Ectodermal cell (in vitro differentiated cells): ENCODE measurements around the gene DCC.

ENCODE experiments used
- H3K27ac ChIP-seq: 2 replicates; pipeline ENCODE4 v1.7.0; 2013; ENCODE audit warnings: mild to moderate bottlenecking, low read depth, low read length; ENCODE audit not compliant: insufficient read depth, poor library complexity, severe bottlenecking
- H3K27me3 ChIP-seq: 2 replicates; pipeline ENCODE4 v1.7.0; 2013; ENCODE audit warnings: mild to moderate bottlenecking, low read length; ENCODE audit not compliant: insufficient read depth, control insufficient read depth, poor library complexity, severe bottlenecking
- H3K36me3 ChIP-seq: one replicate; pipeline ENCODE4 v1.7.0; 2013; ENCODE audit warnings: low read length; ENCODE audit not compliant: control insufficient read depth, insufficient read depth
- H3K4me1 ChIP-seq: one replicate; pipeline ENCODE4 v1.7.0; 2013; ENCODE audit warnings: low read length; ENCODE audit not compliant: control insufficient read depth, insufficient read depth
- H3K4me3 ChIP-seq: 2 replicates; pipeline ENCODE4 v1.7.0; 2013; ENCODE audit warnings: low read depth, low read length, control low read depth; ENCODE audit not compliant: insufficient read depth
- H3K9me3 ChIP-seq: 2 replicates; pipeline ENCODE4 v1.7.0; 2013; ENCODE audit warnings: mild to moderate bottlenecking, low read length, moderate library complexity; ENCODE audit not compliant: control insufficient read depth
- WGBS, 2 experiments: methylation state at CpG; one replicate each; pipeline ENCODE4 v1.1.7; 2013; ENCODE audit warnings: missing lambda C conversion rate in 2 of 2; 5-methylcytosine and 5-hydroxymethylcytosine counted together

DCC gene

DNA sequence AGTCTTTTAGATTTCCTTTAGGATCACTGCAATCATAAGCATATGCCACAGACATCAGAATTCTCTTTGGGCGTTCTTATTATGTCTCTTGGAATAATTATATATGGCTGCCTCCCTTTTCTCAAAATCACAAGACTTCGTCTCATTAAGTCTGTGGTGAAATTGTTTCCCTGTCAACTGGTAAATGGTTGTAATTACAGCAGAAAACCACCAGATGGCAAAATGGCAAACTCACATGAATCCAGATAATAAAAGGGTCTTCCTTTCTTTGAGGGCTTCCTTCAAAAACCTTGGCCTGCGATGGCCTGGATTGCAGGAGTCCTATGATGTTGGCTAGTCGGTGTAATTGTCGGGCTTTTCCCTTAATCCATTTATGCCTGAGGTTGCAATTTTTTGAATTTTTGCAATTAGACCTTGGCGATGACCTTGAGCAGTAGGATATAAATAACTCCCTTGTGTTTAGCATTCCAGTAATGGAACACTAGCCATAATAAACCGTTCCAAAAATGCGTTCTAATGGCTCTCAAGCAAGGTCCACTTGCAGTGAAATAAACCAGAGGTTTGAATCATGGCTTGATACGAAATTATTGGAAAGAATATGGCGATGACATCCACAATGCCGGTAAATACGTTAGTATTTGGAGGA lies 1228.1 kb downstream of the DCC start:
- Histone ChIP-seq H3K4me3 (no peak overlapping the region), H3K36me3 (no peaks in the 10 kb centered on the region), H3K27me3 (no peaks in the 10 kb centered on the region), H3K4me1 (no peaks in the 10 kb centered on the region), H3K27ac (no peak overlapping the region), H3K9me3 (no peaks in the 10 kb centered on the region)
- whole genome bisulfite sequencing, 2 experiments = 85 to 87% methylated on average over 11 to 12 of the region's 12 CpGs
